Amygdala (tissue), 56 donors: Measurements from ENCODE around the gene IMMP2L.

ENCODE experiments used
- DNase-seq, 56 donors: peaks; one replicate each; lab custom pipeline; 2025; lab: John Stamatoyannopoulos, UW

IMMP2L gene

DNA sequence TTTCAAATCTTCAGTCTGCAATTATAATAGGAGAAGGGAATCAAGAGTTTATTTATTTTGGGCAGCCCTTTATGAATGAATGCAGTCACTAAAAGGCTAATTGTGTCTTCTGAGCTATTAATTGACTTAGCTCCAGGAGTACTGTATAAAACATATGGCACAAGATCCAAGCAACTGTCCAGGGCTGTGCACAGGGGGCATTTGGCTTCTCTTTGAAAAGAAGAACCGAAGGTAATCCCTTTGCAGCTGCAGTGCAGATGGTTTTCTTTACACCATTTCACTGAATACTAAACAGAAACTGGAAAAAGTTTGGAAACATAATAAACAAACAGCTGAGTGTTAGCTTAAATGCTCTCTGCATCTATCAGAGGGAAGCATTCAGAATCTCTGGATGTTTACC is 753.9 kb downstream of the IMMP2L start:
- no peak for DNase-seq

DNA sequence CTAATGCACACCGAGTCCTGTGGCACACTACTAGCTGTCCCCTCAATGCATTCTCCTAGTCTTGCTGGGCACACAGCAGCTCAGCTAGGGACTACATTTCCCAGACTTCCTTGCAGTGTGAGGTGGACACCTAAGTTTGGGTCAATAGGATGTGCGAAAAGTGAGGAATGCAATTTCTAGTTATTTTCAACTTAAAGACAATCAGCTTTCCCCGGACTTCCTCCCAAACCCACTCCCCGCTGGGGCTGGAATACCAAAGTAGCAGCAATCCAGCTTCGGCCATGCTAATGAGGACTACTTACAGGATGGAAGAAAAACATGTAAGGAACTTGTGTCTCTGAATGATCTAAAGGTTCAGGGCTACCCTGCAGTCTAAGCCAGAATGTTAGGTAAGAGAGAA is 757.8 kb downstream of the IMMP2L start:
- DNase-seq, result no peak

DNA sequence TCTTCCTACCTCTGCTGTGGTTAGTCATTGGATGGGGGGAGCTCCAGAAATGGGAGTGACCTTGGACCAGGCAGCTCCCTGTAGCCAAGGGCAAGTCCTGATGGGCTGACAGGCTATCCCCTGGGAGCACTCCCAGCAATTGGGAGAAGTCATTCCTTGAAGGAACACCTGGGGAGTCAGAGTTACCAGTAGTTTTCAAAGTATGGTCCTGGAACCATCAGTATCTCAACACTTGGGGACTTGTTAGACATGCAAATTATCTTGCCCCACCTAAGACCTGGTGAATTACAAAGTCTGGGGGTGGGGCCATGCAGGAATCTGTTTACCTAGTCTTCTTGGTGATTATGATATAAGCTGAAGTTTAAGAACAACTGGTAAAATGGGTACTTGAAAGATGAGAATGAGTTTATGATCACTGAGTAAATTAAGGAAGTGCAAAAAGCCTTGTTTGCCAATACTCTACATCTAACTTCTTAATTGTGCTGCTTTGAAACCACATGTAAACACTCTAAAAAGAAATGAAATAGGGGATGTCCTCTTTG is 758.6 kb downstream of the IMMP2L start:
- DNase-seq, result no peak

GRCh38 chr7:110801502-110801901 is 760.8 kb downstream of the IMMP2L start:
- no peak for DNase-seq

- no peak for DNase-seq
These were observed 761.3 kb downstream of the IMMP2L start for GRCh38 chr7:110800984-110801383.

DNA sequence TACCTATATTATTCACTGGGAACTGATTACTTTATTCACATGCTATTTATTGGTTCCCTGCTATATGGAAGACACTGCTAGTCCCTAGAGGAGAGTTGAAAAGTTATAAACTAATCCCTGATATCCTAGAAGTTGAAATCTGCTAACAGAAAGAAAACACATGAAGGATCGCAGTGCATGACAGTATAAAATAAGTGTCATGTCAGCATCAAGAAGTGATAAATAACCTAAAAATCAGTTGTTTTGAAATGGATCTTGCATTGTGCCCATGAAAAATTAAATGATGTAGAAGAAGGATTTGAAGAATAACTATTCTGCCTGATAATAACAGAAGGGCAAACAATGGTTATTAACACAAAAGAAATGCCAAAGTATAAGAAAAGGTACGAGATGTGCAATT is 764.6 kb downstream of the IMMP2L start:
- DNase-seq, result no peak

DNA sequence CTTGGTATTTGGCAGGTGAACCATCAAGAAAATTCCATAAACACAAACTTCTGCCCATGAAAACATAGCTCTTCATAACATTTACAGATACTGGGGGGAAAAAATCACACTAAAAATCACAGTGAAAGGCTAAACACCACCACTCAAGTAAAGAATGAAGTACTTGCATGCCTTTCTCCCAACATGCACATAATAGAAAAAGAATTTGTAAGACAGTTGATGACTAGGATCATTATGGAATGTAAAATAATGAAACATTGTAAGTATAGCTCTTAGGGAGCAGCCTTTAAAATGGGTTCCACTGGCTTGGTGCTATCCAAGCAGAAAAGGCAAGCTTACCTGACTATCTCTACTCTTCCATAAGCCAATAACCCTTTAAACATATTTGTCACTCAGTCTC is 771.3 kb downstream of the IMMP2L start:
- no peak for DNase-seq

GRCh38 chr7:110786328-110786965 is 775.8 kb downstream of the IMMP2L start:
- no peak for DNase-seq

GRCh38 chr7:110784749-110785148 is 777.5 kb downstream of the IMMP2L start:
- DNase-seq, result no peak

DNA sequence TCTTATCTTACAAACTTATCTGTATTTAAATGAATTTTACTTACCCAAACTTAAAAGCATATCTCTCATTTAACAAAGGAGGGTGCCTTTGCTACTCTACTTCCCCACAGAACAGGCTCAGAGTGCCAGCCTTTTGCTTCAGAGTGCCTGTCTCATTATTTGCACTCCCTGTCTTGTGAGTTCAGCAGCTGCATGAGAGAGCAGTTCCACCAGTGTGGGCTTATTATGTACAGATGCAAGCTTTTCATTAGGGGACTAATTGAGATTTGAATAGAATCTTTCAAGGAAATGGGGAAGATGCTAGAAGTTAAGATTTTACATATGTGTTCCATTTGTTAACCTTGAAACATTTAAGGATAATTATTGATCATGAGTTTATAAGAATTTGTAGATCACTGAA is 781.6 kb downstream of the IMMP2L start:
- DNase-seq, result no peak

- no peak for DNase-seq
These were observed 783.0 kb downstream of the IMMP2L start for GRCh38 chr7:110779339-110779738.

DNA sequence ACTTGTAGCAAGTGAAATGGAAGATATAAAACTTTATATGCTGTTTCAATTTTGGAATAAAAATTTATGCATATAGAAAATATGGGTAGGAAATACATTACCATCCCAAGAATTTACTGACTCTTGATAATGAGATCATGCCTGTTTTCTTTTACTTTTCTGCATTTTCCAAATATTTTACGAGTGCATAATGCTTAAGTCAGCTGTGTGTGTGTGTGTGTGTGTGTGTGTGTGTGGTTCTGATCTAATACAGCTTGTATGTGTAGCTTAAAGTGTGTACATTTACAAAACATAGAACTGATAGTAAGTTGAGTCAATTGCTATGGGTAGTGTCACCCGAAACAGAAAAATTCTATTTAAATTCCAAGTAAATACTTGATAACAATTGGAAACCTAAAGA is 787.2 kb downstream of the IMMP2L start:
- DNase-seq, result no peak

DNA sequence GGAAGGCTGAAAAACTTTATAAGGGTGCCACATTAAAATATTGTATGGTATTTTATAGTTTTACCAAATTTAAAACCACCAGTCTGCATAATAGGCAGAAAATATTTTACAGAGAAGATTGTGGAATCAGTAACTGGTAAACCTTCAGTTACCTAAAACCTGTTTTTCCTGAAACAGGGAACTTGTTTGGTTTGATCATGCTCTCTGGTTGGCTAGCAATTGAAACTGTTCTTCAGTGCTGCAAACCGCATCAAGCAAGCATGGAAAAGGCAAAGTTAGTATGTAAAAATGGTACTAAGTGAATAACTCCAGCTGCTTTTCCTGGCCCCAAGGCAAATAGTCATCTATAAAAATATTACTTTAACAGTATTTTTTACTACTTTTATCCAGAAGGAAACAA is 788.2 kb downstream of the IMMP2L start:
- no peak for DNase-seq

GRCh38 chr7:110772615-110773014 is 789.7 kb downstream of the IMMP2L start:
- no peak for DNase-seq

GRCh38 chr7:110771717-110772116 is 790.6 kb downstream of the IMMP2L start:
- DNase-seq, result no peak

DNA sequence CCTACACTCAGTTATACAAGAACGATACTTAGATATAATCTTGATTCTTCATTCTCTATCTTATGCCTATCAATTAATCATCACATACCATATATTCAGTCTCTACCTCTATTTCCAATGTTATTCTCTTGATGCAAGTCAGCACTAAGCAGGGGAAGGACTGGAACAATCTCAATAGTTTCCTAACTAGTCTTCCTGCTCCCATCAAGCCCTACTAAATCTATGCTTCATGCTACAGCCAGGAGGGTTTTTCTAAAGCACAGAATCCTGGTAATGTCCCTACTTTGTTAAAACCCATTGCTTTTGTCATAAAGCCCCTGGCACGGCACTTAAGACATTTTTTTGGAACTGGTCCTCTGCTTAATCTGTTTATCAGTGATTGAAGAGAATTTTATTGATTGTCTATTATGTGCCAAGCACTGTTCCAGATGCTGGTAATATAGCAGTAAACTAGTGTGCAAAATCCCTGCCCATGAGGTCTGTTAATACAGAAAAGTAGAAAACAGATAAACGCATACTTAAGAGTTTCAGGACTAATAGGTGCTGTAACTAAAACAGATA is 794.7 kb downstream of the IMMP2L start:
- no peak for DNase-seq

- no peak for DNase-seq
These were observed 795.4 kb downstream of the IMMP2L start for GRCh38 chr7:110766864-110767263.

DNA sequence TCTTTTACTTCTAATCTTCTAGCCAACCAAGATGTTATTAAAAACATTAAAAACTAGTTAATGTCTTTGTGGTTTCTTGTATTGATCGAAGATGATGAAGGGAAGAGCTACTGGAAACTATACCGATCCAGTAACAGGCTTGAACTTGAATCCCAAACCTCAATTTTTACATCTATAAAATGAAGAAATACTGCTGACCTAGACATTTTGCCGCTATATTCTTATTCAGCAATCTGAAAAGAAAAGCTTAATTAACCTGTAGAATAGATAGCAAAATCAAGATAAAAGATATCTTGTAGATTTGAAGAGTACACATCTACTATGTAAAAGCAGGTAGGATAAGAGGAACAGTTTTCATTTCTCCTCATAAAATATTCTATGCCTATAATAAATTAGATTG is 797.4 kb downstream of the IMMP2L start:
- no peak for DNase-seq

DNA sequence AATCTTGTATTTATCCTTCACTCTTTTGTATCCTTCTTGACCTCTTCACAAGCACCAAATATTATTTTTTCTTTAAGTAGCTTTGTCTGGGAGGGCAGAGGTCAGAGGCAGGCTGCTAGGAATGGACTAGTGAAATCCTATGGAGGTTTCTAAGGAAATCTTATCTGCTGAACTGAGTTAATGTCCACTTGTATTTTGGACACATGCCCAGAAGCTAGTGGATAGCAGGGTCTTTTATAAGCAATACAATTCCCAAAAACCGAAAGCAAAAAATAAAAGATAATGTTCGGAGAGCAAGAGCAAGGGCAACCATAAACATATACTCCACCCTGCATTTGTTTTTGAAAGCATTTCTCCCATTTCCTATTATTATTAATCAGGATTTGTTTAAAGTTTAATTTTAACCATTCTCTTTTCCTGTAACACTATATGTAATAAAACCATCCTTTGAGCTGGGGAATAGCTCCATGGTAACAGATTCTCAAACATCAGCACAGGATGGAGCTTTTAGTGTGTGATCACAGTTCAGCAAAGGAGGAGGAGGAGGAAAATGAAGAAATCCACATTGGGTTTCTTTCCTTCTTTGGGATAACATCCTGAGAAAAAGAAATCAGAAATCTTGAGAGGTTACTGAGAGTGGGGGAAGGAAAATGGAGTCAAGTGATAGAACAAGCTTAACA is 799.6 kb downstream of the IMMP2L start:
- peak in 1 of 56 donors; percentile 2 for DNase-seq

DNA sequence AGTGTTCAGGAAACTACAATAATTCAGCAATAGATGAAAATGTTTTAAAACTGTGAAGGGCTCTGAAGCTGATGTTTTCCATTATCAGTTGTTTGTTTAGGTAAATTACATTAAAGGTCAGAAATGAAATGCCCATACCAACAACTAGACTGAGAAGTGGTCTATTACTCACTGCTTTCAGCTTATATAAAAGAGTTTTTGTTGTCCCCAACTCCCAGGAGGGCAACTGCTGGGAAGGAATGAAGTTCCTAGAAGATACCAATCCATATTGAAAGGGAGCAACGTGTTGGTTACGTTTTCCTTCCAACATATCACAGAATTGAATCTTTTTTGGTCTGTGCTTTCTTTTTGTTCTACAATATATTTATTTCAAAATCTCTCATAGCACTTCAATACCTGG is 802.0 kb downstream of the IMMP2L start:
- no peak for DNase-seq

DNA sequence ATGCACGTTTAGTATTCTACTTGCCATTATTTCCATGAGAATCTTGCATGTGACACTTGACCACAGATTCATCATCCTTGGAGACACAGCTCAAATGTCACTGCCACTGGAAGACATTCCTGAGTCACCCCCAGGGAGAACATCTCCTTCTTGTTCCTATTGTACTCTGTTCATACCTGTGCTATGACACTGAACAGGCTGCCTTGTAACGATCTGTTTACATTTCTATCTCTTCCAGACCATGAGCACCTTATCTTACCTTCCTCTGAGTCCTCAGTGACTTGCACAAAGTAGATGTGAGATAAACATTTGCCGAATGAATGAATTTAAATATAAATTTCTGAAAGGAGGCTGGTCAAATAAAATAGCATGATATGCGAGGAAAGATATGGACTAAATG is 803.2 kb downstream of the IMMP2L start:
- DNase-seq, result no peak

GRCh38 chr7:110754649-110755048 is 807.6 kb downstream of the IMMP2L start:
- no peak for DNase-seq
